GM12878 (cell line): ENCODE results near the gene IRF9. TPM values are rescaled to one million over a fixed set of nuclear protein-coding genes. Genes with fewer than 3 reads are reported as not detected.

Experiments used
- ATAC-seq: fragments of 200-7000 bp; cut with Tn5 transposase; 3 replicates; pipeline ENCODE4 v1.9.1; 2020; ENCODE audit warnings: mild to moderate bottlenecking, moderate library complexity
- Bru-seq: library from RNA; stranded (reverse); fragments of 400-500 nt; gene quantifications from one replicate; lab custom pipeline; 2021; lab: Mats Ljungman, UMichigan
- BruChase-seq, 2 experiments: library from RNA; stranded (reverse); fragments of 400-500 nt; gene quantifications; one replicate each; lab custom pipeline; 2021; lab: Mats Ljungman, UMichigan
- BruUV-seq: library from RNA; stranded (reverse); fragments of 400-500 nt; replicated peaks from 2 replicates; lab custom pipeline; 2021; lab: Mats Ljungman, UMichigan
- CTCF ChIA-PET: fragments of 300-600 bp; sonication (Branson Sonifier 250); formaldehyde crosslinking; extraction: SDS; loops from one replicate; lab custom pipeline; 2021; ENCODE audit warnings: inconsistent platforms; lab: Yijun Ruan, JAX
- POLR2A ChIA-PET: fragments of 350-600 bp; formaldehyde crosslinking; extraction: SDS; loops from one replicate; lab custom pipeline; 2021; ENCODE audit warnings: inconsistent platforms; lab: Charles Lee
- RAD21 ChIA-PET: fragments of 300-600 bp; sonication (Branson Sonifier 250); formaldehyde crosslinking; loops from one replicate; lab custom pipeline; 2023; ENCODE audit warnings: antibody characterized with exemption; ENCODE audit not compliant: unreplicated experiment; lab: Charles Lee
- SMC1A ChIA-PET: fragments of 300-600 bp; sonication (Branson Sonifier 250); formaldehyde crosslinking; loops from one replicate; lab custom pipeline; 2023; ENCODE audit not compliant: unreplicated experiment, uncharacterized antibody; lab: Charles Lee
- DNase-seq: peaks from one replicate; pipeline ENCODE4 v3.0.0-alpha.2; 2011; ENCODE audit warnings: low read depth, low spot score
- FAIRE-seq: peaks from 3 replicates; lab custom pipeline; 2011; peaks lifted over from hg19 to GRCh38; lab: Jason Lieb, UNC
- H2AFZ ChIP-seq: 2 replicates; pipeline ENCODE4 v1.6.0; 2011; ENCODE audit warnings: low read depth, low read length, control low read depth; ENCODE audit not compliant: control insufficient read depth
- H3K27ac ChIP-seq: 2 replicates; pipeline ENCODE4 v1.5.1; 2011; ENCODE audit warnings: control low read depth; ENCODE audit not compliant: control insufficient read depth, insufficient read depth
- H3K27me3 ChIP-seq, 2 experiments: replicated peaks in 1 of 2; 2 replicates each; pipeline versions ENCODE4 v1.6.0 to v1.6.1; 2011; ENCODE audit warnings: low read length in 1 of 2; ENCODE audit not compliant: control insufficient read depth in 2 of 2, insufficient read depth in 2 of 2
- H3K36me3 ChIP-seq, 2 experiments: 2 replicates each; pipeline ENCODE4 v1.5.1; 2011; ENCODE audit warnings: low read length in 1 of 2; ENCODE audit not compliant: control insufficient read depth in 2 of 2, insufficient read depth in 2 of 2
- H3K4me1 ChIP-seq: 2 replicates; pipeline ENCODE4 v1.6.1; 2011; ENCODE audit warnings: mild to moderate bottlenecking, low read length, moderate library complexity, mixed read lengths; ENCODE audit not compliant: control insufficient read depth, insufficient read depth
- H3K4me2 ChIP-seq: 2 replicates; pipeline ENCODE4 v1.6.0; 2011; ENCODE audit warnings: control low read depth; ENCODE audit not compliant: control insufficient read depth, insufficient read depth
- H3K4me3 ChIP-seq: fragments of 200-600 bp; sonication (generic); 2 replicates; pipeline ENCODE4 v1.5.1; 2016
- H3K79me2 ChIP-seq: 2 replicates; pipeline ENCODE4 v1.6.0; 2011; ENCODE audit warnings: low read length; ENCODE audit not compliant: control insufficient read depth, insufficient read depth
- H3K9ac ChIP-seq: 2 replicates; pipeline ENCODE4 v1.8.0; 2011; ENCODE audit warnings: low read length, control low read depth, mixed read lengths; ENCODE audit not compliant: control insufficient read depth, insufficient read depth
- H3K9me3 ChIP-seq: replicated peaks from 3 replicates; pipeline ENCODE4 v1.5.1; 2011; ENCODE audit warnings: mild to moderate bottlenecking, low read length; ENCODE audit not compliant: control insufficient read depth, insufficient read depth
- H4K20me1 ChIP-seq: 2 replicates; pipeline ENCODE4 v1.6.0; 2011; ENCODE audit not compliant: control insufficient read depth, insufficient read depth
- EGR1 ChIP-seq, 2 experiments: IDR thresholded peaks; 1 replicate in 1 of 2; 2 replicates in 1 of 2; pipeline ENCODE4 v1.6.1; 2011 to 2012; ENCODE audit warnings: low read depth in 2 of 2, low read length in 2 of 2, borderline replicate concordance in 1 of 2, mild to moderate bottlenecking in 1 of 2, moderate library complexity in 1 of 2
- IKZF1 ChIP-seq: fragments of 450-650 bp; conservative IDR thresholded peaks from 2 replicates; pipeline ENCODE4 v1.6.1; 2017; ENCODE audit warnings: antibody characterized with exemption, mild to moderate bottlenecking
- NRF1 ChIP-seq: conservative IDR thresholded peaks from 2 replicates; pipeline ENCODE4 v1.6.1; 2011; ENCODE audit warnings: mild to moderate bottlenecking, low read depth, low read length, improper control_type of control experiment
- SPI1 ChIP-seq: IDR thresholded peaks from 2 replicates; pipeline ENCODE4 v1.6.1; 2011; ENCODE audit warnings: low read depth, mild to moderate bottlenecking, low read length, moderate library complexity, borderline replicate concordance; ENCODE audit not compliant: insufficient read depth
- ZNF274 ChIP-seq: IDR thresholded peaks from one replicate; pipeline ENCODE4 v1.8.0; 2011; ENCODE audit not compliant: insufficient read length, insufficient read depth
- WGBS: methylation state at CpG from one replicate; pipeline ENCODE4 v1.1.6; 2016; ENCODE audit warnings: low lambda C conversion rate; ENCODE audit not compliant: insufficient replicate concordance, insufficient coverage; ENCODE audit errors: missing lambda C conversion rate; 5-methylcytosine and 5-hydroxymethylcytosine counted together
- in situ Hi-C: fragments of 300-500 bp; cut with MboI; formaldehyde crosslinking; loops from 9 replicates; pipeline ENCODE4 v1.14.3; 2018; ENCODE audit warnings: mixed read lengths
- intact Hi-C: fragments of 100-400 bp; cut with micrococcal nuclease; formaldehyde crosslinking; loops from one replicate; pipeline ENCODE4 v1.14.2; 2022; ENCODE audit not compliant: unreplicated experiment
- long read RNA-seq, 2 experiments: library from polyadenylated mRNA; unstranded; transcript quantifications; one replicate each; pipeline ENCODE4 v2.0.0, GENCODE V29; 2019 to 2020
- polyA minus RNA-seq, 3 experiments: library from RNA; depleted of rRNA, polyadenylated mRNA; stranded (reverse); fragments of >200 nt; gene quantifications; 2 replicates each; pipeline ENCODE4 v1.2.3, GENCODE V29; 2011
- polyA plus RNA-seq, 11 experiments: library from polyadenylated mRNA; depleted of rRNA in 4 of 11; unstranded in 6 of 11; stranded (reverse) in 5 of 11; fragments of >200 nt; fragmentation: Nextera tagmentation in 4 of 11; fragmentation: Illumina TruSeq in 1 of 11; extraction: Ambion mirVana in 4 of 11; extraction: Trizol in 1 of 11; gene quantifications; 1 replicate in 1 of 11; 2 replicates in 10 of 11; pipeline versions ENCODE4 v1.2.1 to v1.2.3, GENCODE V29; 2011 to 2016; ENCODE audit warnings: inconsistent platforms in 2 of 11, missing spikeins in 2 of 11, low read depth in 1 of 11
- total RNA-seq, 4 experiments: library from RNA; depleted of rRNA in 3 of 4; stranded (reverse); fragments of >200 nt in 3 of 4; fragmentation: Illumina TruSeq in 1 of 4; extraction: Trizol in 1 of 4; gene quantifications; 2 replicates each; pipeline versions ENCODE4 v1.2.1 to v1.2.3, GENCODE V29; 2013 to 2021
- TF ChIP-seq, protein P1 (sequence below): IDR thresholded peaks from 2 replicates; pipeline ENCODE4 v1.6.1; 2011; ENCODE audit warnings: mild to moderate bottlenecking, low read depth, low read length, moderate library complexity; ENCODE audit not compliant: insufficient replicate concordance
- TF ChIP-seq, protein P2 (sequence below): IDR thresholded peaks from 2 replicates; pipeline ENCODE4 v1.6.1; 2012; ENCODE audit warnings: mild to moderate bottlenecking, low read depth, low read length

Gene IRF9, protein sequence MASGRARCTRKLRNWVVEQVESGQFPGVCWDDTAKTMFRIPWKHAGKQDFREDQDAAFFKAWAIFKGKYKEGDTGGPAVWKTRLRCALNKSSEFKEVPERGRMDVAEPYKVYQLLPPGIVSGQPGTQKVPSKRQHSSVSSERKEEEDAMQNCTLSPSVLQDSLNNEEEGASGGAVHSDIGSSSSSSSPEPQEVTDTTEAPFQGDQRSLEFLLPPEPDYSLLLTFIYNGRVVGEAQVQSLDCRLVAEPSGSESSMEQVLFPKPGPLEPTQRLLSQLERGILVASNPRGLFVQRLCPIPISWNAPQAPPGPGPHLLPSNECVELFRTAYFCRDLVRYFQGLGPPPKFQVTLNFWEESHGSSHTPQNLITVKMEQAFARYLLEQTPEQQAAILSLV
- 255 and 261 TPM in 2 replicates for total RNA-seq (2013; cell fraction: nucleolus; rRNA removed)
- 141 and 151 TPM in 2 replicates for total RNA-seq (2014; rRNA removed)
- 121 and 124 TPM in 2 replicates for total RNA-seq (2014; rRNA removed; fragmentation: Illumina TruSeq; extraction: Trizol)
- 146 and 161 TPM in 2 replicates for total RNA-seq (2021)
- polyA plus RNA-seq (2011; ENCODE audit: low read depth): 154 TPM
- polyA plus RNA-seq (2011; rRNA removed): 210 and 234 TPM in 2 replicates
- 205 and 219 TPM in 2 replicates for polyA plus RNA-seq (2011; cell fraction: cytosol; rRNA removed)
- polyA plus RNA-seq (2011; cell fraction: nucleus; rRNA removed): 650 and 948 TPM in 2 replicates
- polyA plus RNA-seq (2012): 168 and 212 TPM in 2 replicates
- 140 and 192 TPM in 2 replicates for polyA plus RNA-seq (2014; fragmentation: Illumina TruSeq; extraction: Trizol)
- 10 to 100 TPM; 47.6 to 58.7 TPM for polyA plus RNA-seq (2014; fragmentation: Nextera tagmentation; extraction: Ambion mirVana)
- 184 and 187 TPM in 2 replicates for polyA plus RNA-seq (2014; rRNA removed)
- 100 to 1,000 TPM; 172 to 180 TPM for polyA plus RNA-seq (2016; fragmentation: Nextera tagmentation; extraction: Ambion mirVana)
- polyA minus RNA-seq (2011; rRNA and poly(A)+ RNA removed): 228 and 269 TPM in 2 replicates
- 74.4 and 101 TPM in 2 replicates for polyA minus RNA-seq (2011; cell fraction: cytosol; rRNA and poly(A)+ RNA removed)
- polyA minus RNA-seq (2011; cell fraction: nucleus; rRNA and poly(A)+ RNA removed): 134 and 217 TPM in 2 replicates
- percentile 96 among the genes with signal in this experiment for Bru-seq, nascent RNA
- BruChase-seq, experiment 1, labeled RNA remaining after a 6-hour chase: percentile 87 among the genes with signal in this experiment
- BruChase-seq, experiment 2, labeled RNA remaining after a 2-hour chase: percentile 90 among the genes with signal in this experiment
- long read RNA-seq, experiment 1, transcript IRF9-202 (9 exons, 1,838 nt): major isoform, 43 of 77 reads
- long read RNA-seq, experiment 1, partial matches to known transcripts: 4 of 77 reads
- long read RNA-seq, experiment 1, other reads (novel, unspliced or antisense): 27 of 77 reads
- long read RNA-seq, experiment 2, transcript IRF9-215 (8 exons, 1,769 nt): minor isoform, 5 of 191 reads
- long read RNA-seq, experiment 2, transcript IRF9-202 (9 exons, 1,838 nt): major isoform, 97 of 191 reads
- long read RNA-seq, experiment 2, partial matches to known transcripts: 8 of 191 reads
- long read RNA-seq, experiment 2, other reads (novel, unspliced or antisense): 78 of 191 reads

DNA sequence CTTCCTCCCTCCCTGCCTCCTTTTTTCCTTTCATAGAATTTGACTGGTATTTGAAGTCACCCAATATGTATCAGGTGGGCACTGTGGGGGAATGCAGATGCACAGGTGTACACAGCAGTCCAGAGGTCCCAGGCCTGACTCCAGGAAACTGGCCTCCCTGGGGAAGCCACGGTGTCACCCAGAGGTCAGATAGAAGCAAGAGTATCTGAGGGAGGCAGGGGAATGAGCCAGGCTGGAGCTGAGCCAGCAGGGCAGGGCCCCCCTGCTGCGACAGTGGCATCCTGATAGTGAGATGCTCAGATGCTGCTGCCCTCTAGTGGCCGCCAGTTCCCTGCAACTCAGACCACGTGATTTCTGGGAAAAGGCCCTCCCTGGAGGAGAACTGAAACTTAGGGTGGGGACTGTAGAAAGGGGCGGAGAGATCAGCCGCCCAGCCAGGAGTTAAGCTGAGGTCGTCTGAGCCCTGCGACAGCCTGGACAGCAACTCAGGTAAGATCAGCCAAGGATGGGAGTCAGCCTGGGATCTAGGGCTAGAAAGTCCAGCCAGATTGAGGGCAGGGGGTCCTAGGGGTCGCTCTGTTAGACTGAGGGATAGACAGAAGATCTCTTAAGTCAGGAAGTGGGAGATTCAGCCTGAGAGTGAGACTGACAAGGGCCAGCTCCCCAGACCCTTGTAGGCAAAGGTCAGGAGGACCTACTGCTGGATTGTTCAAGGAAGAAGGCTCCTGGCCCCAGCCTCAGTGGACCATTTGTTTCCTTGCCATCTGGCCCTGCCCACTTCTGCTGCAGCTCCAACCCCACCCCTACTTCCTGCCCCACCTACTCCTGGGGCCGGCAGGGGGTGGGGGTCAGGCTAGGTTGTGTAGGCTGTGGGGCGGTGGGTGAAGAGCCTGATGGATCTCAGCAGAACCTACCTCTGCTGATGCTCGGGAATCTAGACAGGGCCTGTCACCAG, at the start of gene IRF9:
Gene IRF9 (plus strand): TSS at position 416 of the 955 bp plus-strand sequence. CDS start 880 bp downstream, outside the sequence.
- peak; percentile 97 for FAIRE-seq
- Histone ChIP-seq H3K4me2 (peak within 1 kb of the TSS; percentile 90), H3K4me3 (peak within 1 kb of the TSS; percentile 99), H3K27ac (peak within 1 kb of the TSS; percentile 96), H3K9me3 (no peaks in the 10 kb centered on the region), H3K9ac (peak within 1 kb of the TSS; percentile 83), H4K20me1 (no peaks in the 10 kb centered on the region), H3K36me3 (peaks cover 42 to 50% of the 10 kb centered on the region in 2 experiments), H3K27me3 (no peaks in the 10 kb centered on the region), H3K4me1 (peaks cover 38% of the 10 kb centered on the region), H2AFZ (peak within 1 kb of the TSS; percentile 14), H3K79me2 (peaks cover 43% of the 10 kb centered on the region)
- ChIA-PET POLR2A (interaction anchor here (0.8 to 4.8 kb wide), 27 partner anchors 9 to 138 kb away, joined by 3 to 99 read pairs (median 8); partner anchors contain the start of genes CHMP4A, DCAF11, DHRS1 and EMC9), SMC1A (interaction anchor here (0.7 to 4.9 kb wide), 32 partner anchors 10 to 146 kb away, joined by 3 to 54 read pairs (median 5); partner anchors contain the start of genes CHMP4A, CIDEB, DCAF11 and DHRS1), RAD21 (interaction anchor here (0.6 to 4.5 kb wide), 30 partner anchors 10 to 270 kb away, joined by 3 to 60 read pairs (median 8); partner anchors contain the start of genes CHMP4A, CIDEB, DCAF11 and EMC9), CTCF (interaction anchor here (0.8 to 4.2 kb wide), 39 partner anchors 9 to 529 kb away, joined by 3 to 63 read pairs (median 5); partner anchors contain the start of genes CARMIL3, CHMP4A, CIDEB and DCAF11)
- BruUV-seq: no TSS peak
- intact Hi-C loops: loop anchor here (1.0 kb wide), 6 partner anchors 14 to 147 kb away; partner anchors contain the start of genes CHMP4A, DCAF11, NRL and RNF31
- DNase-seq: peak; percentile 98
- ATAC-seq: peak; percentile 91
- in situ Hi-C loops: no loop called here
- 0% methylated on average over 12 of the region's 12 CpGs for WGBS
- TF ChIP-seq NRF1 (no peak), EGR1 (IDR thresholded peaks at IDR 0.05; ENCODE audit: borderline replicate concordance in 1 of 2, low read depth in 2 of 2, low read length in 2 of 2) (peak in 1 of 2 experiments; percentile 47; a peak in 1 of 3 replicates), IKZF1 (peak; percentile 84), SPI1 (peak; percentile 93), ZNF274 (no peak)
- TF ChIP-seq, protein P1, sequence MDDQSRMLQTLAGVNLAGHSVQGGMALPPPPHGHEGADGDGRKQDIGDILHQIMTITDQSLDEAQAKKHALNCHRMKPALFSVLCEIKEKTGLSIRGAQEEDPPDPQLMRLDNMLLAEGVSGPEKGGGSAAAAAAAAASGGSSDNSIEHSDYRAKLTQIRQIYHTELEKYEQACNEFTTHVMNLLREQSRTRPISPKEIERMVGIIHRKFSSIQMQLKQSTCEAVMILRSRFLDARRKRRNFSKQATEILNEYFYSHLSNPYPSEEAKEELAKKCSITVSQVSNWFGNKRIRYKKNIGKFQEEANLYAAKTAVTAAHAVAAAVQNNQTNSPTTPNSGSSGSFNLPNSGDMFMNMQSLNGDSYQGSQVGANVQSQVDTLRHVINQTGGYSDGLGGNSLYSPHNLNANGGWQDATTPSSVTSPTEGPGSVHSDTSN: no peak
- TF ChIP-seq, protein P2, sequence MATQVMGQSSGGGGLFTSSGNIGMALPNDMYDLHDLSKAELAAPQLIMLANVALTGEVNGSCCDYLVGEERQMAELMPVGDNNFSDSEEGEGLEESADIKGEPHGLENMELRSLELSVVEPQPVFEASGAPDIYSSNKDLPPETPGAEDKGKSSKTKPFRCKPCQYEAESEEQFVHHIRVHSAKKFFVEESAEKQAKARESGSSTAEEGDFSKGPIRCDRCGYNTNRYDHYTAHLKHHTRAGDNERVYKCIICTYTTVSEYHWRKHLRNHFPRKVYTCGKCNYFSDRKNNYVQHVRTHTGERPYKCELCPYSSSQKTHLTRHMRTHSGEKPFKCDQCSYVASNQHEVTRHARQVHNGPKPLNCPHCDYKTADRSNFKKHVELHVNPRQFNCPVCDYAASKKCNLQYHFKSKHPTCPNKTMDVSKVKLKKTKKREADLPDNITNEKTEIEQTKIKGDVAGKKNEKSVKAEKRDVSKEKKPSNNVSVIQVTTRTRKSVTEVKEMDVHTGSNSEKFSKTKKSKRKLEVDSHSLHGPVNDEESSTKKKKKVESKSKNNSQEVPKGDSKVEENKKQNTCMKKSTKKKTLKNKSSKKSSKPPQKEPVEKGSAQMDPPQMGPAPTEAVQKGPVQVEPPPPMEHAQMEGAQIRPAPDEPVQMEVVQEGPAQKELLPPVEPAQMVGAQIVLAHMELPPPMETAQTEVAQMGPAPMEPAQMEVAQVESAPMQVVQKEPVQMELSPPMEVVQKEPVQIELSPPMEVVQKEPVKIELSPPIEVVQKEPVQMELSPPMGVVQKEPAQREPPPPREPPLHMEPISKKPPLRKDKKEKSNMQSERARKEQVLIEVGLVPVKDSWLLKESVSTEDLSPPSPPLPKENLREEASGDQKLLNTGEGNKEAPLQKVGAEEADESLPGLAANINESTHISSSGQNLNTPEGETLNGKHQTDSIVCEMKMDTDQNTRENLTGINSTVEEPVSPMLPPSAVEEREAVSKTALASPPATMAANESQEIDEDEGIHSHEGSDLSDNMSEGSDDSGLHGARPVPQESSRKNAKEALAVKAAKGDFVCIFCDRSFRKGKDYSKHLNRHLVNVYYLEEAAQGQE: peak; percentile 56; the same call in 1 of the 2 replicates
